ENCODE measurements around the gene LOXL1.

DNA sequence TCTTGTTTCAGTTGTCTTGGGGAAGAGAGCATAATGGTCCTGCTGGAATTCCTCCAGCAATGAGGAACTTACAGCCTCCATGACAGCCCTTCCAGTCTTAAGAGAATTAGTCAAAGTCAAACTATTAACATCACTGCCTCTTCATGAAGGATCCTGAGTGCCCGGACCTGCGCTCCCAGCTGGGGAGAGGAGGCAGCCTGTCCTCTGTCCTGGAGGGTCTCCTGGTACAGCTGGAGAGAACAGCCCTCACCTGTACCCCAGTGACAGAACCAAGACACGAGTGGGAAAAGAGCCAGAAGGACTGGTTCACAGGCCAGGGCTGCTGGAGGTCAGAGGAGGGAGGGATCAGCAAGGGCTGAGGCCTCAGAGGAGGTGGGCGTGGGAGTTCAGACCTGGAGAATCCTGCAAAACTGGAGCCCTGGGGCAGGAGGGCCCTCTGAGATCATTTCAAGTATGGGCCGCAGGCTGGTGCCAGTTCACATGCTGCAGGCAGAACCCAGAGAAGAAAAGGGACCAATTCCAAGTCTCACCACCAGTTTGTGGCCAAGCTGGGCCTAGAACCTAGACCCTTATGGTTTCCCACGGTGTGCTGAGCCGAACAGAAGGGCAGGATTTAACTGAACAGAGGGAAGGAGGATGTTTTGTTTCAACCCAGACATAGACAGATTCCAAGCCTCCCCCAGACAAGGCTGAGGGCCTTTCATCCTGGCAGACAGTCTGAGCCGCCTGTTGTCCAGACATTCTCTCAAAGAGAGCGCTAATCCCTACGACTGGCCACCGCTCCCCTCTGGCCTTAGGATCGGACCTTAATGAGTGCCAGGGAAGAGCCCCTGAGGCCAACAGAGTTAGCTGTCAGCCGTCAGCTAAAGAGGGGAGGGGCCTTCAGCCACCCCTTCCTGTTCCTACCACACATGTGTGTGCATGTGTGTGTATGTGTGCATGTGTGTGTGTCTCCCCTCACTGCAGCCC lies 18.2 kb downstream of the LOXL1 start:
- TF ChIP-seq, protein P1, sequence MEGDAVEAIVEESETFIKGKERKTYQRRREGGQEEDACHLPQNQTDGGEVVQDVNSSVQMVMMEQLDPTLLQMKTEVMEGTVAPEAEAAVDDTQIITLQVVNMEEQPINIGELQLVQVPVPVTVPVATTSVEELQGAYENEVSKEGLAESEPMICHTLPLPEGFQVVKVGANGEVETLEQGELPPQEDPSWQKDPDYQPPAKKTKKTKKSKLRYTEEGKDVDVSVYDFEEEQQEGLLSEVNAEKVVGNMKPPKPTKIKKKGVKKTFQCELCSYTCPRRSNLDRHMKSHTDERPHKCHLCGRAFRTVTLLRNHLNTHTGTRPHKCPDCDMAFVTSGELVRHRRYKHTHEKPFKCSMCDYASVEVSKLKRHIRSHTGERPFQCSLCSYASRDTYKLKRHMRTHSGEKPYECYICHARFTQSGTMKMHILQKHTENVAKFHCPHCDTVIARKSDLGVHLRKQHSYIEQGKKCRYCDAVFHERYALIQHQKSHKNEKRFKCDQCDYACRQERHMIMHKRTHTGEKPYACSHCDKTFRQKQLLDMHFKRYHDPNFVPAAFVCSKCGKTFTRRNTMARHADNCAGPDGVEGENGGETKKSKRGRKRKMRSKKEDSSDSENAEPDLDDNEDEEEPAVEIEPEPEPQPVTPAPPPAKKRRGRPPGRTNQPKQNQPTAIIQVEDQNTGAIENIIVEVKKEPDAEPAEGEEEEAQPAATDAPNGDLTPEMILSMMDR (IDR thresholded peaks at IDR 0.05), result no peak
- TF ChIP-seq POLR2A (IDR thresholded peaks at IDR 0.05), result no peak

All from vagina (tissue), 2 donors.